ENCODE results near the gene STX11.
A peak's percentile ranks its signal among the peaks of the same experiment; 100 is the strongest.

Gene STX11

DNA sequence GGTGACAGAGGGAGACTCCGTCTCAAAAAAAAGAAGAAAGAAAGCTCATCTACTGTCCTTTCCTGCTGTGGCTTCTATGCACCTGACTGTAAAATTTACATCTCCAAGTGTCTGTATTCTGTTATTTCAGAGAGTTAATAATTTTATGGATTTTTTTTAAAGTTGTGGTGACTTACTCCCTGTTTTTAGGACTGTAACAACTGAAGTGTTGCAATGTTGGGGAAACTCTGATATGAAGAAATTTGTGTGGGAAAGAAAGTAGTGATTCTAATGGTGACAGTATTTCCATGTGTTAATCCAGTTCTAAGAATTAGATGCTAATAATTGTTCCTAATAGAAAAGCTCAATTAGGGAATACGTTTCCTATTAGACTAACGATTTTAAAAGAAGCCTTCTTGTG lies 27.4 kb downstream of the STX11 start:
- H3K27me3 ChIP-seq (ENCODE audit: insufficient read depth, poor library complexity, severe bottlenecking), result no peaks in the 10 kb centered on the region
- no peak overlapping the region for H3K27ac ChIP-seq (replicated peaks)
- no peak for DNase-seq (ENCODE audit: low read depth in 1 of 2, low spot score in 1 of 2)
- TF ChIP-seq, protein P1, sequence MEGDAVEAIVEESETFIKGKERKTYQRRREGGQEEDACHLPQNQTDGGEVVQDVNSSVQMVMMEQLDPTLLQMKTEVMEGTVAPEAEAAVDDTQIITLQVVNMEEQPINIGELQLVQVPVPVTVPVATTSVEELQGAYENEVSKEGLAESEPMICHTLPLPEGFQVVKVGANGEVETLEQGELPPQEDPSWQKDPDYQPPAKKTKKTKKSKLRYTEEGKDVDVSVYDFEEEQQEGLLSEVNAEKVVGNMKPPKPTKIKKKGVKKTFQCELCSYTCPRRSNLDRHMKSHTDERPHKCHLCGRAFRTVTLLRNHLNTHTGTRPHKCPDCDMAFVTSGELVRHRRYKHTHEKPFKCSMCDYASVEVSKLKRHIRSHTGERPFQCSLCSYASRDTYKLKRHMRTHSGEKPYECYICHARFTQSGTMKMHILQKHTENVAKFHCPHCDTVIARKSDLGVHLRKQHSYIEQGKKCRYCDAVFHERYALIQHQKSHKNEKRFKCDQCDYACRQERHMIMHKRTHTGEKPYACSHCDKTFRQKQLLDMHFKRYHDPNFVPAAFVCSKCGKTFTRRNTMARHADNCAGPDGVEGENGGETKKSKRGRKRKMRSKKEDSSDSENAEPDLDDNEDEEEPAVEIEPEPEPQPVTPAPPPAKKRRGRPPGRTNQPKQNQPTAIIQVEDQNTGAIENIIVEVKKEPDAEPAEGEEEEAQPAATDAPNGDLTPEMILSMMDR (IDR thresholded peaks at IDR 0.05; ENCODE audit: insufficient read depth, low read length), result no peak
- no peak for TF ChIP-seq GABPA (IDR thresholded peaks at IDR 0.05; ENCODE audit: low read depth)
- TF ChIP-seq POLR2AphosphoS5 (IDR thresholded peaks at IDR 0.05; ENCODE audit: low read depth), result no peak
- no peak for TF ChIP-seq SPI1 (IDR thresholded peaks at IDR 0.05; ENCODE audit: borderline replicate concordance, low read depth)
- H3K4me3 ChIP-seq (replicated peaks; ENCODE audit: insufficient read depth, low read length), result no peak overlapping the region

DNA sequence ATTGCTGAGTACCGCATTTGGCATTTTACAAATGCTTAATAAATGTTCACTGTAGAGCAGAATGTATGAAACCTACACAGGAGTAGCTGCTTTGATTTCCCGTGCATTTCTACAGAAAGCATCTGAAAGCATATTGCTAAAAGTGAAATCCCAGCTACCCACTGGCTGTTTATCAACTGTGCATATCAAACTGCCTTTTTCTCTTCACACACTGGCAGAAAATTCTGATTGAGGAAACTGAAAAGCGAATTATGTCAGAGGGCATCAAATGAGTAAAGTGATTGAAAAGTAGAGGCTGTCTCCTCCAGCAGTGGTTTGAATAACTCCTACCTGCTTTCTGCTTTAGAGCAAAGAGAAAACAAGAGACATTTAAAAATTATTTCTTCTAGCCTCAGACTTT lies 28.0 kb downstream of the STX11 start:
- Histone ChIP-seq H3K27me3 (ENCODE audit: insufficient read depth, poor library complexity, severe bottlenecking) (no peaks in the 10 kb centered on the region), H3K27ac (replicated peaks) (no peak overlapping the region), H3K4me3 (replicated peaks; ENCODE audit: insufficient read depth, low read length) (no peak overlapping the region)
- TF ChIP-seq GABPA (IDR thresholded peaks at IDR 0.05; ENCODE audit: low read depth) (no peak), SPI1 (IDR thresholded peaks at IDR 0.05; ENCODE audit: borderline replicate concordance, low read depth) (no peak), POLR2AphosphoS5 (IDR thresholded peaks at IDR 0.05; ENCODE audit: low read depth) (no peak)
- TF ChIP-seq, protein P2, sequence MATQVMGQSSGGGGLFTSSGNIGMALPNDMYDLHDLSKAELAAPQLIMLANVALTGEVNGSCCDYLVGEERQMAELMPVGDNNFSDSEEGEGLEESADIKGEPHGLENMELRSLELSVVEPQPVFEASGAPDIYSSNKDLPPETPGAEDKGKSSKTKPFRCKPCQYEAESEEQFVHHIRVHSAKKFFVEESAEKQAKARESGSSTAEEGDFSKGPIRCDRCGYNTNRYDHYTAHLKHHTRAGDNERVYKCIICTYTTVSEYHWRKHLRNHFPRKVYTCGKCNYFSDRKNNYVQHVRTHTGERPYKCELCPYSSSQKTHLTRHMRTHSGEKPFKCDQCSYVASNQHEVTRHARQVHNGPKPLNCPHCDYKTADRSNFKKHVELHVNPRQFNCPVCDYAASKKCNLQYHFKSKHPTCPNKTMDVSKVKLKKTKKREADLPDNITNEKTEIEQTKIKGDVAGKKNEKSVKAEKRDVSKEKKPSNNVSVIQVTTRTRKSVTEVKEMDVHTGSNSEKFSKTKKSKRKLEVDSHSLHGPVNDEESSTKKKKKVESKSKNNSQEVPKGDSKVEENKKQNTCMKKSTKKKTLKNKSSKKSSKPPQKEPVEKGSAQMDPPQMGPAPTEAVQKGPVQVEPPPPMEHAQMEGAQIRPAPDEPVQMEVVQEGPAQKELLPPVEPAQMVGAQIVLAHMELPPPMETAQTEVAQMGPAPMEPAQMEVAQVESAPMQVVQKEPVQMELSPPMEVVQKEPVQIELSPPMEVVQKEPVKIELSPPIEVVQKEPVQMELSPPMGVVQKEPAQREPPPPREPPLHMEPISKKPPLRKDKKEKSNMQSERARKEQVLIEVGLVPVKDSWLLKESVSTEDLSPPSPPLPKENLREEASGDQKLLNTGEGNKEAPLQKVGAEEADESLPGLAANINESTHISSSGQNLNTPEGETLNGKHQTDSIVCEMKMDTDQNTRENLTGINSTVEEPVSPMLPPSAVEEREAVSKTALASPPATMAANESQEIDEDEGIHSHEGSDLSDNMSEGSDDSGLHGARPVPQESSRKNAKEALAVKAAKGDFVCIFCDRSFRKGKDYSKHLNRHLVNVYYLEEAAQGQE (IDR thresholded peaks at IDR 0.05; ENCODE audit: insufficient replicate concordance, low read depth), result no peak
- TF ChIP-seq, protein P1 (IDR thresholded peaks at IDR 0.05; ENCODE audit: insufficient read depth, low read length), result no peak
- no peak for DNase-seq (ENCODE audit: low read depth in 1 of 2, low spot score in 1 of 2)

DNA sequence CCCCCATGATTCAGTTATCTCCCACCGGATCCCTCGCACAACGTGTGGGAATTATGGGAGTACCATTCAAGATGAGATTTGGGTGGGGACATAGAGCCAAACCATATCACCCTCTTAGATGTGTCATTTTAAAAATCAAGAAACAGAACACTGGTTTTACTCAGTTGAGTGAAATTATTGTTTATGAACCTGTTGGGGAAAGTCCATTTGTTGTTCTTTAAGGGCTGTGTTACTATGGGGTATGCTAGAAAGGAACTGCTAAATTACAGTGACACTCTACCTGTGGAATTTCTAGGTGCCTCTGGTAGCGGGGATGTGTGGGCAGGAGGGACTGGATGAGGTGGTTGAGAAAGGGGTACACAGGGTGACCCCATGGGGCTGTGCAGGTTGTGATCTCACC lies 28.9 kb downstream of the STX11 start:
- Histone ChIP-seq H3K4me3 (replicated peaks; ENCODE audit: insufficient read depth, low read length) (no peak overlapping the region), H3K27ac (replicated peaks) (no peak overlapping the region; the same call in 1 of the 2 replicates), H3K27me3 (ENCODE audit: insufficient read depth, poor library complexity, severe bottlenecking) (no peaks in the 10 kb centered on the region)
- DNase-seq (ENCODE audit: low read depth in 1 of 2, low spot score in 1 of 2), result no peak
- TF ChIP-seq, protein P2 (IDR thresholded peaks at IDR 0.05; ENCODE audit: insufficient replicate concordance, low read depth), result no peak
- TF ChIP-seq, protein P1 (IDR thresholded peaks at IDR 0.05; ENCODE audit: insufficient read depth, low read length), result no peak
- no peak for TF ChIP-seq SPI1 (IDR thresholded peaks at IDR 0.05; ENCODE audit: borderline replicate concordance, low read depth)
- no peak for TF ChIP-seq GABPA (IDR thresholded peaks at IDR 0.05; ENCODE audit: low read depth)
- no peak for TF ChIP-seq POLR2AphosphoS5 (IDR thresholded peaks at IDR 0.05; ENCODE audit: low read depth)

DNA sequence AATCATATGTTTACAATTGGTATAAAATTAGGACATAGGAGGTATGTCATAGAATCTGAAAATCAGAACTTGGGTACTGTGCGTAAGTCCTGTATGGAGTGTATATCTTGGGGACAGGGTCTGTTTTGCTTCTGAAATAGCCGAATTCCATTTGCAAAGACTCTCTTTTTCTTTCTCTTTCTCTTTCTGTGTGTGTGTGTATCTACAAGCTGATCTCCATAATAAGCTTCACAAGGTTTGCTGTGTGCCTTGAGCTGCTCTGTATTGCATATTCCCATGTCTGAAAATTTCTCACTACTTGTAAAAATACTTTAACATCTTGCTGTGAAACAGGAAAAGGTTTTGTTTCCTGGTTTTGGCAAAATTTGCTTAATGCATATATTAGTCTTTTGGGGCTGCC lies 29.5 kb downstream of the STX11 start:
- DNase-seq (ENCODE audit: low read depth in 1 of 2, low spot score in 1 of 2), result no peak
- Histone ChIP-seq H3K27ac (replicated peaks) (peak overlapping the region; percentile 40), H3K27me3 (ENCODE audit: insufficient read depth, poor library complexity, severe bottlenecking) (no peaks in the 10 kb centered on the region), H3K4me3 (replicated peaks; ENCODE audit: insufficient read depth, low read length) (no peak overlapping the region)
- TF ChIP-seq, protein P2 (IDR thresholded peaks at IDR 0.05; ENCODE audit: insufficient replicate concordance, low read depth), result no peak
- no peak for TF ChIP-seq GABPA (IDR thresholded peaks at IDR 0.05; ENCODE audit: low read depth)
- TF ChIP-seq, protein P1 (IDR thresholded peaks at IDR 0.05; ENCODE audit: insufficient read depth, low read length), result no peak
- no peak for TF ChIP-seq POLR2AphosphoS5 (IDR thresholded peaks at IDR 0.05; ENCODE audit: low read depth)
- no peak for TF ChIP-seq SPI1 (IDR thresholded peaks at IDR 0.05; ENCODE audit: borderline replicate concordance, low read depth)

Data from HL-60 (cell line).